CD14-positive monocyte (primary cell): ENCODE data around the gene TMEM54. TPM values are rescaled to one million over a fixed set of nuclear protein-coding genes. Genes with fewer than 3 reads are reported as not detected.

Source experiments
- DNase-seq, 3 donors: peaks; one replicate each; pipeline ENCODE4 v3.0.0-alpha.2; 2011 to 2022
- H2AFZ ChIP-seq: 2 replicates; pipeline ENCODE4 v1.6.0; 2012; ENCODE audit warnings: mild to moderate bottlenecking, low read depth, low read length, inconsistent platforms; ENCODE audit not compliant: insufficient read depth, poor library complexity, severe bottlenecking
- H3K27ac ChIP-seq, 2 donors: 1 replicate in 1 of 2; 2 replicates in 1 of 2; pipeline ENCODE4 v1.5.1; 2012 to 2013; ENCODE audit warnings: low read length in 2 of 2, control low read depth in 1 of 2, inconsistent platforms in 1 of 2, low read depth in 1 of 2, mild to moderate bottlenecking in 1 of 2
- H3K27me3 ChIP-seq, 2 donors: one replicate each; pipeline versions ENCODE4 v1.6.0 to v1.6.1; 2011 to 2013; ENCODE audit warnings: low read length in 2 of 2; ENCODE audit not compliant: control insufficient read depth in 2 of 2, insufficient read depth in 2 of 2
- H3K36me3 ChIP-seq, 2 donors: replicated peaks in 1 of 2; 1 replicate in 1 of 2; 2 replicates in 1 of 2; pipeline versions ENCODE4 v1.5.1 to v1.6.1; 2012 to 2013; ENCODE audit warnings: low read length in 2 of 2, control low read depth in 1 of 2, inconsistent platforms in 1 of 2, mild to moderate bottlenecking in 1 of 2; ENCODE audit not compliant: insufficient read depth in 2 of 2, control insufficient read depth in 1 of 2
- H3K4me1 ChIP-seq, 2 donors: 1 replicate in 1 of 2; 2 replicates in 1 of 2; pipeline versions ENCODE4 v1.5.1 to v1.6.1; 2012 to 2013; ENCODE audit warnings: low read length in 2 of 2, control low read depth in 1 of 2, inconsistent platforms in 1 of 2, mild to moderate bottlenecking in 1 of 2, moderate library complexity in 1 of 2; ENCODE audit not compliant: insufficient read depth in 2 of 2, control insufficient read depth in 1 of 2
- H3K4me2 ChIP-seq: replicated peaks from 2 replicates; pipeline ENCODE3; 2012; ENCODE audit warnings: low read length, moderate library complexity, mild to moderate bottlenecking; ENCODE audit not compliant: poor library complexity, severe bottlenecking; ENCODE audit errors: extremely low read depth
- H3K4me3 ChIP-seq, 3 experiments: fragments of 200-600 bp in 1 of 3; sonication (generic) in 1 of 3; replicated peaks in 1 of 3; 1 replicate in 2 of 3; 2 replicates in 1 of 3; pipeline ENCODE4 v1.5.1; 2011 to 2013; ENCODE audit warnings: low read length in 3 of 3, mild to moderate bottlenecking in 3 of 3, control low read depth in 2 of 3, low read depth in 2 of 3, inconsistent platforms in 1 of 3, moderate library complexity in 1 of 3
- H3K79me2 ChIP-seq: 2 replicates; pipeline ENCODE4 v1.6.0; 2012; ENCODE audit warnings: mild to moderate bottlenecking, control low read depth, inconsistent platforms, low read length, moderate library complexity; ENCODE audit not compliant: insufficient read depth
- H3K9ac ChIP-seq: 2 replicates; pipeline ENCODE4 v1.6.0; 2017; ENCODE audit warnings: low read length, mild to moderate bottlenecking; ENCODE audit not compliant: insufficient read depth, poor library complexity, severe bottlenecking
- H3K9me3 ChIP-seq, 2 donors: replicated peaks in 1 of 2; 1 replicate in 1 of 2; 2 replicates in 1 of 2; pipeline versions ENCODE4 v1.5.1 to v1.6.1; 2012 to 2013; ENCODE audit warnings: low read length in 2 of 2, control low read depth in 1 of 2; ENCODE audit not compliant: control insufficient read depth in 1 of 2, insufficient read depth in 1 of 2
- H4K20me1 ChIP-seq: 2 replicates; pipeline ENCODE4 v1.6.0; 2012; ENCODE audit warnings: mild to moderate bottlenecking, low read length, control low read depth, moderate library complexity; ENCODE audit not compliant: insufficient read depth
- H3K27ac Mint-ChIP-seq, 7 donors: one replicate each; pipeline ENCODE4 v1.8.0; 2020; ENCODE audit warnings: mild to moderate bottlenecking in 7 of 7, mixed read lengths in 7 of 7, moderate library complexity in 6 of 7, inconsistent platforms in 2 of 7
- H3K27me3 Mint-ChIP-seq, 3 donors: one replicate each; pipeline ENCODE4 v1.8.0; 2021 to 2022; ENCODE audit warnings: low read depth in 3 of 3, mild to moderate bottlenecking in 3 of 3, mixed read lengths in 3 of 3, moderate library complexity in 3 of 3, inconsistent platforms in 1 of 3
- H3K36me3 Mint-ChIP-seq, 2 donors: one replicate each; pipeline ENCODE4 v1.8.0; 2020; ENCODE audit warnings: mixed read lengths in 2 of 2, inconsistent platforms in 1 of 2, mild to moderate bottlenecking in 1 of 2
- H3K4me1 Mint-ChIP-seq: one replicate; pipeline ENCODE4 v1.8.0; 2020; ENCODE audit warnings: mild to moderate bottlenecking, mixed read lengths
- H3K4me3 Mint-ChIP-seq, 2 donors: one replicate each; pipeline ENCODE4 v1.8.0; 2020; ENCODE audit warnings: mild to moderate bottlenecking in 2 of 2, mixed read lengths in 2 of 2, moderate library complexity in 1 of 2
- H3K9me3 Mint-ChIP-seq, 7 donors: one replicate each; pipeline ENCODE4 v1.8.0; 2020 to 2022; ENCODE audit warnings: mixed read lengths in 7 of 7, mild to moderate bottlenecking in 6 of 7, moderate library complexity in 6 of 7, inconsistent platforms in 2 of 7
- WGBS: methylation state at CpG from one replicate; pipeline ENCODE4 v1.1.5; 2013; ENCODE audit warnings: missing lambda C conversion rate; ENCODE audit not compliant: insufficient coverage; 5-methylcytosine and 5-hydroxymethylcytosine counted together
- intact Hi-C, 2 donors: fragments of 100-400 bp; cut with micrococcal nuclease; formaldehyde crosslinking; loops; one replicate each; pipeline versions ENCODE4 v1.15.0 to v1.15.1; 2023
- polyA plus RNA-seq, 3 donors: library from polyadenylated mRNA; depleted of rRNA in 1 of 3; unstranded in 2 of 3; stranded (reverse) in 1 of 3; fragments of 300-500 nt in 2 of 3; fragments of >200 nt in 1 of 3; fragmentation: Illumina TruSeq in 2 of 3; gene quantifications; 1 replicate in 2 of 3; 2 replicates in 1 of 3; pipeline ENCODE4 v1.2.3, GENCODE V29; 2012 to 2021
- TF ChIP-seq, protein P1 (sequence below): fragments of 200-600 bp; IDR thresholded peaks from one replicate; pipeline ENCODE4 v1.8.0; 2022; ENCODE audit warnings: antibody characterized with exemption, mild to moderate bottlenecking

Gene TMEM54
- polyA plus RNA-seq, 3 donors, result 0.08 TPM; not detected in 2

DNA sequence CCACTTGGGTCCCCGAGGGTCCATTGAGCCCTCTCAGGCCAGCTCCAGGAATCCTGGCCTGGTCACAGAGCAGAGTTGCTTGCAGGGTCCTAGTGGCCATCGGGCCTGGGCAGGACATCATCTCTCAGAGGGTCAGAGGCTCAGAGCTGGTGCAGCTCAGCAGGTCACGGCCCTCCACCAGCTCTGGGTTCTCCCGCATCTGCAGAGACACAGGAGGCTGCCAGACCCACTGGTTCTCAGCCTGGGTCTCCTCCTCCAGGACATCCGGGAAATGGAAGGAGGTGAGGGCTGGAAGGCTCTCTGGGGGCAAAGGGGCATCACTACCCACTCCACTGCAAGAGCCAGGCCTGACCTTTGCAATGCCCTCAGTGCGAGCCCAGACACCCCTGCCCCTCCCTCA is 6.5 kb downstream of the TMEM54 start:
- no peak overlapping the region for H3K9ac ChIP-seq
- DNase-seq, result no peak
- H3K9me3 ChIP-seq, result peaks cover 4 to 9% of the 10 kb centered on the region in 2 donors
- H3K9me3 Mint-ChIP-seq, result peaks cover 4 to 13% (median 10%) of the 10 kb centered on the region in 7 donors
- WGBS, result 81% methylated on average over 4 of the region's 6 CpGs
- no peak overlapping the region for H2AFZ ChIP-seq
- no peak overlapping the region for H3K27ac ChIP-seq
- no peak overlapping the region for H3K4me3 ChIP-seq
- TF ChIP-seq, protein P1, sequence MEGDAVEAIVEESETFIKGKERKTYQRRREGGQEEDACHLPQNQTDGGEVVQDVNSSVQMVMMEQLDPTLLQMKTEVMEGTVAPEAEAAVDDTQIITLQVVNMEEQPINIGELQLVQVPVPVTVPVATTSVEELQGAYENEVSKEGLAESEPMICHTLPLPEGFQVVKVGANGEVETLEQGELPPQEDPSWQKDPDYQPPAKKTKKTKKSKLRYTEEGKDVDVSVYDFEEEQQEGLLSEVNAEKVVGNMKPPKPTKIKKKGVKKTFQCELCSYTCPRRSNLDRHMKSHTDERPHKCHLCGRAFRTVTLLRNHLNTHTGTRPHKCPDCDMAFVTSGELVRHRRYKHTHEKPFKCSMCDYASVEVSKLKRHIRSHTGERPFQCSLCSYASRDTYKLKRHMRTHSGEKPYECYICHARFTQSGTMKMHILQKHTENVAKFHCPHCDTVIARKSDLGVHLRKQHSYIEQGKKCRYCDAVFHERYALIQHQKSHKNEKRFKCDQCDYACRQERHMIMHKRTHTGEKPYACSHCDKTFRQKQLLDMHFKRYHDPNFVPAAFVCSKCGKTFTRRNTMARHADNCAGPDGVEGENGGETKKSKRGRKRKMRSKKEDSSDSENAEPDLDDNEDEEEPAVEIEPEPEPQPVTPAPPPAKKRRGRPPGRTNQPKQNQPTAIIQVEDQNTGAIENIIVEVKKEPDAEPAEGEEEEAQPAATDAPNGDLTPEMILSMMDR, result no peak
- H3K79me2 ChIP-seq, result no peaks in the 10 kb centered on the region
- no peaks in the 10 kb centered on the region for H3K36me3 ChIP-seq
- H3K4me1 Mint-ChIP-seq, result peaks cover 14% of the 10 kb centered on the region
- no peak overlapping the region for H3K4me3 Mint-ChIP-seq
- H3K4me1 ChIP-seq, result peaks cover 4 to 10% of the 10 kb centered on the region in 2 donors
- H4K20me1 ChIP-seq, result no peaks in the 10 kb centered on the region
- peaks cover 36 to 72% of the 10 kb centered on the region in 2 donors for H3K27me3 ChIP-seq
- no peak overlapping the region for H3K27ac Mint-ChIP-seq
- H3K4me2 ChIP-seq, result no peak overlapping the region
- peaks cover 73 to 95% (median 76%) of the 10 kb centered on the region in 3 donors for H3K27me3 Mint-ChIP-seq
- peaks cover 0 to 7% of the 10 kb centered on the region in 2 donors for H3K36me3 Mint-ChIP-seq
- intact Hi-C loops, result no loop called here

DNA sequence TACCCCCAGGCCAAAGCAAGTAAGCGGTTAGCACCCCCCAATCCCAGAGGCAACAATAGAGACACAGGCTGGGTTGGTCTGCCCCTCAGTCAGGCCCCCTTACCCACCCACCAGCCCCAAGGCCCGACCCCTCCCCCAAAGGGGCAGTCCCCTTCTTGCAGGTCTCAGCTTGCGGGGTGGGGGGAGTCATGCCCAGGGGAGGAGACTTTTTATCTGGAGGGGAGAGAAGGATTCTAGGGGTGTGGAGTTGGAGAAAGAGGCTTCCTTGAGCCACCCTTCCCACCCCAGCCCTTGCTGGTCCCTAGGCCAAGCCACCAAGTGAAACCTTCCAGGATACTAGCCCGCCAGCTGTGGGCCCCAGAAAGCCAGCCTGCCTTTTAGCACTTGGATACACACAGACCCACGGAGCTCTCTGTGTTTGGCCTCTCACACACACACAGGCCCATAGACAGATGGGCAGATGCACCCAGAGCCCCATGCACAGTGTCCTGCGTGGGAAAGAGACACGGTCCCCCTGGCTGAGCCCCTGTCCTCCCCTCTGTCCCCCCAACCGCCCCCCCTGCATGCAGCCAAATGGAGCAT is 7.1 kb downstream of the TMEM54 start:
- 83% methylated on average over 1 of the region's 8 CpGs for WGBS
- H3K36me3 Mint-ChIP-seq, result peaks cover 0 to 7% of the 10 kb centered on the region in 2 donors
- H3K36me3 ChIP-seq, result no peaks in the 10 kb centered on the region
- no peak overlapping the region for H3K27ac Mint-ChIP-seq
- no peak for DNase-seq
- no peaks in the 10 kb centered on the region for H3K79me2 ChIP-seq
- H3K4me3 ChIP-seq, result no peak overlapping the region
- H3K4me1 Mint-ChIP-seq, result peaks cover 14% of the 10 kb centered on the region
- H3K4me1 ChIP-seq, result peaks cover 4 to 10% of the 10 kb centered on the region in 2 donors
- no peaks in the 10 kb centered on the region for H4K20me1 ChIP-seq
- H3K27me3 Mint-ChIP-seq, result peaks cover 69 to 92% (median 71%) of the 10 kb centered on the region in 3 donors
- H3K4me3 Mint-ChIP-seq, result peak overlapping the region in 1 of 2 donors; percentile 78
- peaks cover 4 to 9% of the 10 kb centered on the region in 2 donors for H3K9me3 ChIP-seq
- no peak overlapping the region for H2AFZ ChIP-seq
- H3K9ac ChIP-seq, result no peak overlapping the region
- no peak overlapping the region for H3K27ac ChIP-seq
- TF ChIP-seq, protein P1, result no peak
- peaks cover 4 to 13% (median 10%) of the 10 kb centered on the region in 7 donors for H3K9me3 Mint-ChIP-seq
- H3K4me2 ChIP-seq, result no peak overlapping the region
- intact Hi-C loops, result no loop called here
- H3K27me3 ChIP-seq, result peaks cover 30 to 66% of the 10 kb centered on the region in 2 donors
